GM12874 (cell line): Measurements from ENCODE around the gene AFF3.

Experiments used
- CTCF ChIP-seq: IDR thresholded peaks from 2 replicates; pipeline ENCODE4 v1.5.1; 2011; ENCODE audit warnings: low read depth, mild to moderate bottlenecking, control low read depth, low read length, moderate library complexity; ENCODE audit not compliant: insufficient read depth

Gene AFF3

GRCh38 chr2:99756059-99756458 lies 386.3 kb downstream of the AFF3 start:
- TF ChIP-seq CTCF = no peak

GRCh38 chr2:99754210-99754609 lies 388.2 kb downstream of the AFF3 start:
- TF ChIP-seq CTCF = no peak

- TF ChIP-seq CTCF = no peak
These were observed 388.9 kb downstream of the AFF3 start for GRCh38 chr2:99753505-99753904.

GRCh38 chr2:99748344-99748743 lies 394.0 kb downstream of the AFF3 start:
- no peak for TF ChIP-seq CTCF

- no peak for TF ChIP-seq CTCF
These were observed 394.5 kb downstream of the AFF3 start for GRCh38 chr2:99747842-99748241.

- no peak for TF ChIP-seq CTCF
These were observed 399.2 kb downstream of the AFF3 start for GRCh38 chr2:99743146-99743545.

GRCh38 chr2:99737537-99737936 lies 404.9 kb downstream of the AFF3 start:
- no peak for TF ChIP-seq CTCF

- TF ChIP-seq CTCF = no peak
These were observed 406.6 kb downstream of the AFF3 start for GRCh38 chr2:99735753-99736152.
